H1 (cell line): Measurements from ENCODE around the gene TCF7L1. TPM values are rescaled to one million over a fixed set of nuclear protein-coding genes. Genes with fewer than 3 reads are reported as not detected.
A peak's percentile ranks its signal among the peaks of the same experiment; 100 is the strongest.

Experiments
- CTCF ChIA-PET: fragments of 300-600 bp; sonication (Branson Sonifier 250); formaldehyde crosslinking; loops from one replicate; lab custom pipeline; 2021; ENCODE audit not compliant: partially characterized antibody; lab: Charles Lee
- POLR2A ChIA-PET: fragments of 300-600 bp; sonication (Branson Sonifier 250); formaldehyde crosslinking; loops from one replicate; lab custom pipeline; 2021; ENCODE audit warnings: inconsistent platforms; ENCODE audit not compliant: partially characterized antibody; lab: Charles Lee
- DNase-seq, 2 experiments: peaks; one replicate each; pipeline versions ENCODE4 v3.0.0 to v3.0.0-alpha.2; 2010 to 2022; ENCODE audit warnings: low spot score in 2 of 2, low read depth in 1 of 2, mixed read lengths in 1 of 2
- FAIRE-seq: peaks from 2 replicates; lab custom pipeline; 2011; peaks lifted over from hg19 to GRCh38; lab: Jason Lieb, UNC
- H2AFZ ChIP-seq: 2 replicates; pipeline ENCODE4 v1.8.1; 2012; ENCODE audit warnings: low read length, inconsistent platforms
- H2AK5ac ChIP-seq: 2 replicates; pipeline ENCODE4 v1.6.1; 2013; ENCODE audit warnings: low read depth, low read length
- H2BK120ac ChIP-seq: replicated peaks from 2 replicates; pipeline ENCODE3; 2013; ENCODE audit warnings: low read depth, low read length, inconsistent platforms
- H2BK12ac ChIP-seq: 2 replicates; pipeline ENCODE4 v1.6.1; 2013; ENCODE audit warnings: low read depth, low read length
- H2BK15ac ChIP-seq: 2 replicates; pipeline ENCODE4 v1.6.1; 2013; ENCODE audit warnings: low read length
- H2BK20ac ChIP-seq: 2 replicates; pipeline ENCODE4 v1.6.1; 2013; ENCODE audit warnings: low read length
- H2BK5ac ChIP-seq: 2 replicates; pipeline ENCODE4 v1.6.1; 2013; ENCODE audit warnings: low read depth, low read length
- H3K14ac ChIP-seq: 2 replicates; pipeline ENCODE4 v1.6.1; 2013; ENCODE audit warnings: inconsistent platforms; ENCODE audit not compliant: insufficient read length
- H3K18ac ChIP-seq: 2 replicates; pipeline ENCODE4 v1.6.1; 2013; ENCODE audit warnings: low read length; ENCODE audit errors: extremely low read depth
- H3K23ac ChIP-seq: 2 replicates; pipeline ENCODE4 v1.6.1; 2013; ENCODE audit warnings: inconsistent platforms; ENCODE audit not compliant: insufficient read length
- H3K23me2 ChIP-seq: 2 replicates; pipeline ENCODE4 v1.6.1; 2013; ENCODE audit warnings: low read depth, low read length
- H3K27ac ChIP-seq: 2 replicates; pipeline ENCODE4 v1.6.1; 2011; ENCODE audit warnings: low read depth, low read length, inconsistent platforms
- H3K27me3 ChIP-seq, 4 experiments: replicated peaks in 1 of 4; 1 replicate in 1 of 4; 2 replicates in 3 of 4; pipeline versions ENCODE4 v1.6.1 to v1.8.1; 2011 to 2013; ENCODE audit warnings: low read length in 3 of 4, mild to moderate bottlenecking in 3 of 4, inconsistent platforms in 2 of 4, mixed read lengths in 2 of 4, moderate library complexity in 1 of 4; ENCODE audit not compliant: control insufficient read depth in 3 of 4, insufficient read depth in 3 of 4; ENCODE audit errors: extremely low read depth in 1 of 4
- H3K36me3 ChIP-seq, 4 experiments: 2 replicates each; pipeline versions ENCODE4 v1.6.1 to v1.8.1; 2011 to 2013; ENCODE audit warnings: mild to moderate bottlenecking in 4 of 4, low read length in 3 of 4, moderate library complexity in 2 of 4, control low read depth in 1 of 4, inconsistent platforms in 1 of 4; ENCODE audit not compliant: insufficient read depth in 4 of 4, control insufficient read depth in 2 of 4
- H3K4ac ChIP-seq: replicated peaks from 2 replicates; pipeline ENCODE3; 2013; ENCODE audit warnings: low read length, low read depth, mixed read lengths, inconsistent platforms; ENCODE audit not compliant: insufficient read length
- H3K4me1 ChIP-seq, 4 experiments: replicated peaks in 1 of 4; 1 replicate in 1 of 4; 2 replicates in 3 of 4; pipeline versions ENCODE4 v1.6.1 to v1.8.1; 2011 to 2013; ENCODE audit warnings: low read length in 3 of 4, inconsistent platforms in 2 of 4, mixed read lengths in 1 of 4; ENCODE audit not compliant: insufficient read depth in 4 of 4, control insufficient read depth in 3 of 4
- H3K4me2 ChIP-seq, 2 experiments: 2 replicates each; pipeline versions ENCODE4 v1.6.1 to v1.8.1; 2011 to 2013; ENCODE audit warnings: low read depth in 2 of 2, low read length in 2 of 2, control low read depth in 1 of 2, inconsistent platforms in 1 of 2, mild to moderate bottlenecking in 1 of 2; ENCODE audit not compliant: insufficient read depth in 1 of 2
- H3K4me3 ChIP-seq, 4 experiments: fragments of 200-600, 300-600 bp in 1 of 4; sonication (generic), shearing (Covaris generic), sonication (Bioruptor Twin) in 1 of 4; 2 replicates each; pipeline versions ENCODE4 v1.5.1 to v1.8.1; 2011 to 2016; ENCODE audit warnings: low read length in 4 of 4, low read depth in 3 of 4, control low read depth in 2 of 4, inconsistent platforms in 2 of 4, mild to moderate bottlenecking in 2 of 4, mixed read lengths in 1 of 4, moderate library complexity in 1 of 4; ENCODE audit not compliant: insufficient read depth in 2 of 4; ENCODE audit errors: extremely low read depth in 1 of 4
- H3K56ac ChIP-seq: replicated peaks from 2 replicates; pipeline ENCODE3; 2013; ENCODE audit warnings: low read depth, mild to moderate bottlenecking, mixed read lengths, low read length, inconsistent platforms; ENCODE audit not compliant: insufficient read length
- H3K79me1 ChIP-seq: 2 replicates; pipeline ENCODE4 v1.6.1; 2013; ENCODE audit warnings: low read depth, low read length, control low read depth
- H3K79me2 ChIP-seq, 2 experiments: 2 replicates each; pipeline versions ENCODE4 v1.6.1 to v1.8.1; 2012 to 2013; ENCODE audit warnings: low read length in 2 of 2, mild to moderate bottlenecking in 2 of 2, inconsistent platforms in 1 of 2; ENCODE audit not compliant: insufficient read depth in 2 of 2, control insufficient read depth in 1 of 2
- H3K9ac ChIP-seq, 4 experiments: replicated peaks in 1 of 4; 1 replicate in 1 of 4; 2 replicates in 3 of 4; pipeline versions ENCODE4 v1.6.1 to v1.8.1; 2011 to 2013; ENCODE audit warnings: low read depth in 3 of 4, low read length in 3 of 4, control low read depth in 2 of 4, mild to moderate bottlenecking in 2 of 4, moderate library complexity in 2 of 4, inconsistent platforms in 1 of 4; ENCODE audit errors: extremely low read depth in 1 of 4
- H3K9me3 ChIP-seq, 2 experiments: 2 replicates each; pipeline versions ENCODE4 v1.6.1 to v1.8.1; 2012 to 2013; ENCODE audit warnings: mild to moderate bottlenecking in 2 of 2, moderate library complexity in 2 of 2, control low read depth in 1 of 2, inconsistent platforms in 1 of 2, low read depth in 1 of 2, low read length in 1 of 2, mixed read lengths in 1 of 2; ENCODE audit not compliant: insufficient read depth in 2 of 2
- H4K20me1 ChIP-seq, 2 experiments: replicated peaks in 1 of 2; 2 replicates each; pipeline versions ENCODE3 to v1.8.1; 2011 to 2013; ENCODE audit warnings: inconsistent platforms in 2 of 2, low read length in 2 of 2, mild to moderate bottlenecking in 1 of 2; ENCODE audit not compliant: insufficient read depth in 2 of 2, control insufficient read depth in 1 of 2
- H4K5ac ChIP-seq: 2 replicates; pipeline ENCODE4 v1.6.1; 2013; ENCODE audit warnings: low read length, low read depth, mixed read lengths, inconsistent platforms; ENCODE audit not compliant: insufficient read length
- H4K8ac ChIP-seq: 2 replicates; pipeline ENCODE4 v1.8.0; 2013; ENCODE audit warnings: mild to moderate bottlenecking, moderate library complexity, low read length, inconsistent platforms; ENCODE audit not compliant: insufficient read depth; ENCODE audit errors: extremely low read depth
- H4K91ac ChIP-seq: replicated peaks from 2 replicates; pipeline ENCODE3; 2013; ENCODE audit warnings: low read length, mixed read lengths, inconsistent platforms; ENCODE audit not compliant: insufficient read length
- ASH2L ChIP-seq: fragments of 200-600, 300-600 bp; sonication (generic); IDR thresholded peaks from one replicate; pipeline ENCODE4 v1.7.1; 2017; ENCODE audit warnings: low read length
- BACH1 ChIP-seq: IDR thresholded peaks from 2 replicates; pipeline ENCODE4 v1.6.1; 2012; ENCODE audit warnings: low read length, improper control_type of control experiment
- CEBPB ChIP-seq: IDR thresholded peaks from 2 replicates; pipeline ENCODE4 v1.6.1; 2012; ENCODE audit warnings: low read depth, low read length
- CREB1 ChIP-seq: IDR thresholded peaks from 2 replicates; pipeline ENCODE4 v1.6.1; 2012; ENCODE audit warnings: inconsistent platforms
- CTBP2 ChIP-seq: IDR thresholded peaks from 2 replicates; pipeline ENCODE4 v1.7.0; 2011; ENCODE audit warnings: borderline replicate concordance, mild to moderate bottlenecking, moderate library complexity, mixed read lengths, low read length; ENCODE audit not compliant: insufficient read depth, insufficient read length
- POLR2AphosphoS5 ChIP-seq: IDR thresholded peaks from 2 replicates; pipeline ENCODE4 v1.6.1; 2011; ENCODE audit warnings: low read depth, low read length
- WGBS, 2 experiments: shearing (Covaris generic) in 1 of 2; methylation state at CpG; one replicate each; pipeline versions ENCODE4 v1.1.6 to v1.1.7; 2013 to 2015; ENCODE audit warnings: low lambda C conversion rate in 2 of 2, mixed read lengths in 2 of 2, inconsistent platforms in 1 of 2, low coverage in 1 of 2, missing lambda C conversion rate in 1 of 2; ENCODE audit not compliant: insufficient replicate concordance in 2 of 2, insufficient coverage in 1 of 2, insufficient read length in 1 of 2; ENCODE audit errors: extremely low coverage in 1 of 2, missing lambda C conversion rate in 1 of 2; 5-methylcytosine and 5-hydroxymethylcytosine counted together
- polyA plus RNA-seq, 7 experiments: library from polyadenylated mRNA; depleted of rRNA in 3 of 7; stranded (reverse) in 5 of 7; unstranded in 2 of 7; fragments of >200 nt in 5 of 7; fragments of 200-250 nt in 2 of 7; gene quantifications; 1 replicate in 5 of 7; 2 replicates in 1 of 7; 4 replicates in 1 of 7; pipeline versions ENCODE4 v1.2.1 to v1.2.3, GENCODE V29; 2011 to 2013; ENCODE audit warnings: missing spikeins in 2 of 7, mixed read lengths in 2 of 7
- total RNA-seq: library from RNA; stranded (reverse); fragmentation: NEBNext Ultra II Directional; extraction: Animal tissue kit (Norgen Biotek cat#: 25700); gene quantifications from 2 replicates; pipeline ENCODE4 v1.2.1, GENCODE V29; 2021

TCF7L1 gene
- total and polyA plus RNA-seq, 2 of the 8 experiments (the other 6 are each of a cell fraction or from before 2014, with no cell fraction given): 27.5 to 108 TPM

DNA sequence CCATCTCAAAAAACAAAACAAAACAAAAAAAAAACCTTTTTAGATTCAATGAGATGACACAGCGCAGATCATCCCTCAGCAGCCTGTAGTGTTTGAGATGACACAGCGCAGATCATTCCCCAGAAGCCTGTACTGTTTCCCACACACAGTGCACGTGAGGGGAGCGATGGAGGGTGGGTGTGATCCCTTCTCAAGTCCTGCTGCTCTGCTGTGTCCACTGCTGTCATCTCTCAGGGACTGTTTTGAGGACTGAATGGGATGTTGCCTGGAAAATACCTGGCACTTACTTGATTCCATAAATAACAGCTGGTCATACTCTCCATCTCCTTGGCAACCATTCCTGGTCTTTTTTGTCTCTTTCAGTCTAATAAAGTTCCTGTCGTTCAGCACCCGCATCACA, 168.9 kb downstream of the TCF7L1 start:
- Histone ChIP-seq H2AK5ac (no peak overlapping the region), H3K14ac (no peak overlapping the region), H3K18ac (no peak overlapping the region), H4K91ac (no peak overlapping the region), H3K36me3 (peaks cover 18 to 50% (median 34%) of the 10 kb centered on the region in 4 experiments), H2AFZ (no peak overlapping the region), H2BK5ac (no peak overlapping the region), H3K4ac (no peak overlapping the region), H3K23me2 (no peaks in the 10 kb centered on the region), H3K56ac (no peak overlapping the region), H2BK15ac (no peak overlapping the region), H4K8ac (no peak overlapping the region; the same call in 1 of the 2 replicates), H3K23ac (no peak overlapping the region), H3K9ac (no peak overlapping the region), H3K9me3 (no peaks in the 10 kb centered on the region), H2BK20ac (no peak overlapping the region), H3K4me1 (0 out of 7 replicates have a peak, but pooled peaks cover 0 to 2% (median 0%) of the 10 kb centered on the region in 4 experiments), H3K79me1 (peaks cover 3% of the 10 kb centered on the region; the same call in 1 of the 2 replicates), H3K27me3 (no peaks in the 10 kb centered on the region), H3K4me3 (no peak overlapping the region), H3K4me2 (no peak overlapping the region), H3K79me2 (peaks cover 0 to 7% of the 10 kb centered on the region in 2 experiments; a peak in 1 of 4 replicates), H2BK12ac (no peak overlapping the region), H4K5ac (no peak overlapping the region), H2BK120ac (no peak overlapping the region), H4K20me1 (peaks cover 1 to 7% of the 10 kb centered on the region in 2 experiments), H3K27ac (no peak overlapping the region)
- ChIA-PET POLR2A (no interaction called here), CTCF (interaction anchor here (1.1 to 9.3 kb wide), 4 partner anchors 120 to 376 kb away, joined by 3 to 136 read pairs (median 6); no protein-coding TSS in a partner anchor)
- 93% methylated on average over 6 of the region's 6 CpGs; no CpG with 5 or more reads in 1 of the 2 experiments for WGBS, 2 experiments
- DNase-seq: no peak
- no peak for TF ChIP-seq ASH2L
- no peak for TF ChIP-seq CEBPB
- no peak for TF ChIP-seq CREB1
- no peak for TF ChIP-seq BACH1
- 0 out of 2 replicates have a peak, but pooled peaks have one; percentile 36 for TF ChIP-seq POLR2AphosphoS5
- TF ChIP-seq CTBP2: no peak
- no peak for FAIRE-seq
